Stimulated activated CD4-positive, alpha-beta T cell treated with anti-CD3 and anti-CD28 coated beads, Interleukin-4, amount 100 ng/mL, for 4 hours (primary cell): Measurements from ENCODE around the gene SLC7A6OS.

Experiments used
- DNase-seq, 2 experiments: peaks; one replicate each; pipeline ENCODE4 v3.0.0-alpha.2; 2020

SLC7A6OS gene

GRCh38 chr16:68275611-68276191 is 35.0 kb downstream of the SLC7A6OS start:
- DNase-seq = peak in 1 of 2 experiments; percentile 35

GRCh38 chr16:68274441-68274840 is 36.3 kb downstream of the SLC7A6OS start:
- no peak for DNase-seq

GRCh38 chr16:68273896-68274295 is 36.9 kb downstream of the SLC7A6OS start:
- no peak for DNase-seq

- DNase-seq = no peak
These were observed 37.3 kb downstream of the SLC7A6OS start for GRCh38 chr16:68273459-68273858.

- DNase-seq = peak; percentile 16 to 43
These were observed 38.1 kb downstream of the SLC7A6OS start for GRCh38 chr16:68272507-68273209.

- peak in 1 of 2 experiments; percentile 34 for DNase-seq
These were observed 40.4 kb downstream of the SLC7A6OS start for GRCh38 chr16:68270353-68270752.

DNA sequence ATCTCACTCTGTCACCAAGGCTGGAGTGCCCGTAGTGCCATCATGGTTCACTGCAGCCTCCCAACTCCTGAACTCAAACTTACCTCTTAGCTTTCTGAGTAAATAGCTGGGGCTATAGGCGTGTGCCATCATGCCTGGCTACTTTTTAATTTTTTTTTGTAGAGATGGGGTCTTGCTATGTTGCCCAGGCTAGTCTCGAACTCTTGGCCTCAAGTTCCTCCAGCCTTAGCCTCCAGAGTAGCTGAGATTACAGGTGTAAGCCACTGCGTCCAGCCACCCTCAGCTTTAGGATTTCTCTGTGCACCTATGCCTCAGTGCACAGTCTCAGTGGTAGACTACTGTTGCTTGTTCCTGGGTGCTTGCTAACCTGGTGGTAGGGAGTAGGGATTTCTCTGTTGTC is 41.0 kb downstream of the SLC7A6OS start:
- DNase-seq = no peak

DNA sequence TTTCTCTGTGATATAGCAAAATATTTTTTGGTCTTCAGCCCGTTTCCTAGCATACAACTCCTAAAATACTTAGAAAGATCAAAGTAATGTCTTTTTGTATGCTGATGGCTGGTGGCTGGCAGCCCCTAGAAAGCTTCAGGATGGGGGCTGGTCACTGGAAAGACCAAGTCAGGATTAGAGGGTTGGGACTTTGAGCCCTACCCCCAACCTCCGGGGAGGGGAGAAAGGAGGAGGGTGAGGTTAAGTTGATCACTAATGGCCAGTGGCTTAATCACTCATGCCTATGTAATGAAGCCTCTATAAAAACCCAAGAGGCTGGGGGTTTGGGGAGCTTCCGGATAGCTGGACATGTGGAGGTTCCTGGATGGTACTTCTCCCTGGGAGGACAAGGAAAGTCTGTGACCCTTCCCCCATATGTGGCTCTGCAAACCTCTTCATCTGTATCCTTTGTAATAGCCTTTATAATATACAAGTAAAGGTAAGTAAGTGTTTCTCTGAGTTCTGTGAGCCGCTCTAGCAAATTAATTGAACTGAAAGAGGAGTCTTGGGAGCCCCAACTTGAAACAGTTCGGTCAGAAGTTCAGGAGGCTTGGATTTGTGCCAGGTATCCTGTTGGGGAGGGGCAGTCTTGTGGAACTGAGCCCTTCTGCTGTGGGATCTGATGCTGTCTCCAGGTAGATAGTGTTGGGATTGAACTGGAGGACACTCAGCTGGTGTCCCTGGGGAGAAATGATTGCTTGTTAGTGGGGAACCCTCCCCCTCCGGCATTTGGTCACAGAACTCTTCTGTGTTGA is 42.9 kb downstream of the SLC7A6OS start:
- no peak for DNase-seq

DNA sequence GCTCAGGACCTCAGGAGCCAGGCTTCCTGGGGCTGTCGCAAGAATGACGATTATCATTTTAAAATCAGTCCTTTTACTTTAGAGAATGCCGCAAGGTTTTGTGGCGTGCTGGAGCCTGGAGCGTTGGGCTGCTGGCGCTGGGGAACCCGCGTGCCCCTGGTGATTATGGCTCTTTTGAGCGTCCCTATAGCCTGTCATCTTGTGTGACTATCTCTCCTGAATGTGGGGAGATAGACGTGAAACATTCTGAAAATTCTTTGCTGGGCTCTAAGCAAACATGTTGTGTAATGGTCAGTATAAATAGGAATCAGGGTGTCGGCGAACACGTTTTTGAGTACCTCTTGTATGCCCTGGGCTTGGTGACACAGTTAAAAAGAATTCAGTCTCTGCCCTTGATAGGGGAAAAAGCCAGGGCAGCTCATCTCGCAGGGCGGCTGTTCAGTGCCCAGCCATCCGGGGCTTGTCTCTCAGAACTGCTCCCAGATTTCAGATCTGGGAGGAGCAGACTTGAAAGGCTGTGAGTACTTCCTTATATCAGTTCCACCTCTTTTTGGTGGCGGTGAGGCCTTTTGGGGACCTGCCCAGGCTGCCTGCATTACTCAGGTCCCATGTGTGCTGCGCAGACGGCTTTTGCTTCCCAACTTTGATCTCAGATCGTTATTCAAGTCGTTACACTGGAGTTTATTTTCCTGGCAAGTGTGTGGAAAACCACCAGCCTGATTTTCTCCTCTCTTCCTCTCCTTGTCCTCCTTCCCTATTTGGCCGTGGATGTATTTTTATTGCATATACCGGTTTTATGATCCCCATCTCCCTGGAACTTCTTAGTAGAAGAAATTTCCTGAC is 45.4 kb downstream of the SLC7A6OS start:
- DNase-seq = peak; percentile 35 to 61

- DNase-seq = peak; percentile 83 to 88
These were observed 46.3 kb downstream of the SLC7A6OS start, which contains the start of gene SLC7A6 for GRCh38 chr16:68264128-68265077. TSS of gene SLC7A6 (plus strand) at chr16:68264526. CDS start at chr16:68274727, 10,201 bp downstream.

DNA sequence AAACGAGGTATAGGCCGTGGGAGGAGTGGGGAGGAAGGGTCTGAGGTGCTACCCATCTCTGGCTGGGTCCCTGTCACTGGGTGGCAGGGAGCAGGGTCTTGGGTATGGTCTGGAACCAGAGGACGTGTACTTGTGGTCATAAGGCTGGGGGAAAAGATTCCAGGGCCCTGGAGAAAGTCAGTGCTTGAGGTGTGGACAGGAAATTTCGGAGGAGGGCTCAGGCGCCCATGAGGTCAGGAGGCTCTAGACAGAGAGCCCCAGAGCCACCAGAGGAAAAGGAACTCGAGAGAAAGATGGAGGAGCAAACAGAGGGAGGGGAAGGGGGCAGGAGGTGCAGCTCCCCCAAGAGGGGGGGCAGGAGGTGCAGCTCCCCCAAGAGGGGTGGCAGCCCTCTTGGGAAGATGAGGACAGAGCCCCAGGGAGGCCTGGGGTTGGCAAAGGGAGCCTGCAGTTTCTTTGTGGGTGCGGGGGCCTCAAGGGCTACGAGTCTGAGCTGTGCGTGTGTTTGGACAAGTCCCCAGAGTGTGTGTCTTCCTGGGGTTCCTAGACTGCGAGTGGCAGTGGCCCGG is 47.1 kb downstream of the SLC7A6OS start:
- DNase-seq = no peak

DNA sequence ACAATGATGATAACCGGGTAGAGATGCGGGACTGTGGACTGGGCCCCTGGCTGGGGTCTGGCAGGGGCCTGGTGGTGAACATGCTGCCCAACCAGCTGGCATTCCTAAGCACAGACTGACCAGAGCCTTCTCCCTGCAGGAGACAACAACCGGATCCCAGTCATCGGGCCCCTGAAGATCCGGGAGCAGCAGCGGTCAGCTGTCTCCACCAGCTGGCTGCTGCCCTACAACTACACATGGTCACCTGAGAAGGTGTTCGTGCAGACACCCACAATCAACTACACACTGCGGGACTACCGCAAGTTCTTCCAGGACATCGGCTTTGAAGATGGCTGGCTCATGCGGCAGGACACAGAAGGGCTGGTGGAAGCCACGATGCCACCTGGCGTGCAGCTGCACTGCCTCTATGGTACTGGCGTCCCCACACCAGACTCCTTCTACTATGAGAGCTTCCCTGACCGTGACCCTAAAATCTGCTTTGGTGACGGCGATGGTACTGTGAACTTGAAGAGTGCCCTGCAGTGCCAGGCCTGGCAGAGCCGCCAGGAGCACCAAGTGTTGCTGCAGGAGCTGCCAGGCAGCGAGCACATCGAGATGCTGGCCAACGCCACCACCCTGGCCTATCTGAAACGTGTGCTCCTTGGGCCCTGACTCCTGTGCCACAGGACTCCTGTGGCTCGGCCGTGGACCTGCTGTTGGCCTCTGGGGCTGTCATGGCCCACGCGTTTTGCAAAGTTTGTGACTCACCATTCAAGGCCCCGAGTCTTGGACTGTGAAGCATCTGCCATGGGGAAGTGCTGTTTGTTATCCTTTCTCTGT is 51.5 kb downstream of the SLC7A6OS start:
- DNase-seq = no peak

DNA sequence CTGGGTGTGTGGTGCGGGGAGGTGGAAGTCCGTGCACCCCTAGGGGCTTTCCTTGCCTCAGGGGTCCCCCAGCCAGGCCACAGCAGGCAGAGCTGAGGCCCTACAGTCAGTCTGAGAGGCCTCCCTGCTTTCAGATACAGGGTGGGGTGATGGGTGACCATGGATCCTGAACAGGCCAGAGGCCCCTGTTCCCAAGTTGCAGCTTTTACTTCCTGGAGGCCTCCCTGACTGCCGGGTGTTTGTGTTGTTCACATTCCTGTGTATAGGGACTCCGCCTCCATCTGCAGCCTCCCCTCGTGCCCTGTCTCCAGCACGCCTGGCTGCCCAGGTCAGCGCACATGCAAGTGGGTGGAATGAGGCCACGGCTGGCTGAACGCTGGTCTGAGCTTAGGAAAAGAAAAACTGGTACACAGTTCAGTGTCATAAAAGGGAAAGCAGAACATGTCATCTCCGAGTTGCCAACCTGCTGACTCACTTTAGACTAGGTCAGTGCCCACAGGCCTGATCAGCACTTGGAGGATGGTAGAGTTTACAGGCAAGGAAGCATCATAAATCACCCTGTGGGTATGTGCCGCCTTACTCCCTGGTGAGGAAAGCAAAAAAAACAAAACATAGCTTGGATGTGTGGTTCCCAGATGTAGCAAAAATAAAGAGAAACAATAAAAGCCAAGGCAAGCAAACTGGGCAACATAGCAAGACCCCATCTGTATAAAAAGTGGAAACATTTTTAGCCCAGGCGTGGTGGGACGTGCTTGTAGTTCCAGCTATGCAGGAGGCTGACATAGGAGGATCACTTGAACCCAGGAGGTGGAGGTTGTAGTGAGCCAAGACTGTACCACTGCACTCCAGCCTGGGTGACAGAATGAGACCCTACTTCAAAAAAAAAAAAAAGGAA is 52.6 kb downstream of the SLC7A6OS start:
- no peak for DNase-seq

DNA sequence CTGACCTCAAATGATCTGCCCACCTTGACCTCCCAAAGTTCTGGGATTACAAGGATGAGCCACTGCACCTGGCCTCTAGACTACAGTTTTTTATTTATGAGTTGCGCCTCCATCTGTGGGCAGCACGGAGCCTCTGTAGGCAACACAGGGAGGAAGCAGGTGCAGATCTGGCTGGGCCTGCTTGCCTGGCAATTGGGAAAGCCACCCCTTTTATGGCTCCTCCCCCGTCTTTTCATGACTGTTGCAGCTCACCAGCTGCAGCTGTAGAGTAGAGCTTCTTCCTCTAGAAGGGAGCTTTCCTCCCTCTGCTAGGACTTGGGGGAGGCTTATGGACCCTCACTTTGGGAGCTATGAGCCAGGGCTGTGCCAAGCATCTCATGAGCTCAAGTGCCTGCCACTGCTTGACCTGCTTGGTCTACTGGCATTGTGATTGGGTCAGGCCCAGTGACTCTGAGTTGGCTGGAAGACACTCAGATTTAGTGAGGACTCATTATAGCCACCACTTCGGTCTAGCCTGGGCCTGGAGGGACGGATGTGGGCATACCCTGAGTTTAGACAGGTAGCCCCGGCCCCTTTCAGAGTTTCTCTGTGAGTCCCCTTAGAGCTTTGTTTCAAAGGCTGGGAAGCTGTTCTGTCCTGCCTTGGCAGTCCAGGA is 53.4 kb downstream of the SLC7A6OS start:
- DNase-seq = no peak

- no peak for DNase-seq
These were observed 55.0 kb downstream of the SLC7A6OS start for GRCh38 chr16:68255712-68256111.

DNA sequence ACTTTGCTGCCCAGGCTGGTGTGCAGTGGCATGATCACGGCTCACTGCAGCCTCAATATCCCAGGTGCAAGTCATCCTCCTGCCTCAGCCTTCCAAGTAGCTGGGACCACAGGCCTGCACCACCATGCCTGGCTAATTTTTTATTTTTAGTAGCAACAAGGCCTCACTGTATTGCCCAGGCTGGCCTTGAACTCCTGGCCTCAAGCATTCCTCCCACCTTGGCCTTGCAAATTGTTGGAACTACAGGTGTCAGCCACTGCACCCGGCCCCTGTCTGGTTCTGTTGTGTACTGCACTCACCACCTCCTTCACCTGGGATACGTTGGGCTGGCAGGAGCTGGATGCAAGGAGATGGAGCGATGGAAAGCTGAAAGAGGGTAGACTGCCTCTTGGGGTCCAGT is 57.0 kb downstream of the SLC7A6OS start:
- no peak for DNase-seq

DNA sequence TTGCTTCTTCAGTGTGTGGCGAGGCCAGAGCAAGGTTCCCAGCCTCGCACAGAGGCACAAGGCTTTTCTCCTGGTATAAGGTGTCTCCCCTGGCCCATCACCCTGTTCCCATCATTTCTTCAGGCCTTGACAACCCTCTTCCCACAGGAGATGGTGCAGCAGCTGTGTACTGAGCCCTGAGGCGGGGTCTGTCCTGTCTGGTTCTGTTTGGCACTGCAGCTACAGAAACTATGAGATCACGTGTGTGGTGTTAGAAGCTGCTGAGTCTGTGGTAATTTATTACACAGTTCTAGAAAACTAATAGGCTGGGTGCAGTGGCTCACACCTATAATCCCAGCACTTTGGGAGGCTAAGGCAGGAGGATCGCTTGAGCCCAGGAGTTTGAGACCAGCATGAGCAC is 58.4 kb downstream of the SLC7A6OS start:
- DNase-seq = no peak

- DNase-seq = no peak
These were observed 58.9 kb downstream of the SLC7A6OS start for GRCh38 chr16:68251832-68252231.

DNA sequence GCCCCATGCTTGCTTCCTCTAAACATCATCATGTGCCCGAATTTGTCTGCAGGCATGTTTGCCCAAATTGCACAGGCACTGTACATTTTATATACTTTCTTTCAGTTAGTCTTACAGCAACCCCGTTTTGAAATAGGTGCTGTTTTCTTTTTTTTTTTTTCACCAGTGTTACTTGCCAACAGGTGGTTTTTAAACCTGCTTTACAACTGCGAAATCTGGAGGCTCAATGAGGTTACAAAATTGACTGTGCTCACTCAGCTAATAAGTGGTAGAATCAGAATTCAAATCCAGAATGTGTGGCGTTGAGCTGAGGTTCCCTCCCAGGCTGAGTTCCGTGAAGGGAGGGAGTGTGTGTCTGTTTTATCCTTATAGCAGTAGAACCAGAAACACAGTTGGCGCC is 59.8 kb downstream of the SLC7A6OS start:
- DNase-seq = no peak
